Hematopoietic multipotent progenitor cell treated with erythropoietin and hydrocortisone succinate and interleukin-3 and kit ligand, for 8 days (in vitro differentiated cells): Measurements from ENCODE around the gene EPHB6.

ENCODE experiments used
- DNase-seq: peaks from one replicate; pipeline ENCODE4 v3.0.0-alpha.2; 2015

The EPHB6 gene

GRCh38 chr7:142836426-142836825, 18.4 kb upstream of the EPHB6 start:
- no peak for DNase-seq

- DNase-seq = peak; percentile 99
Measured at GRCh38 chr7:142838461-142839213, 16.2 kb upstream of the EPHB6 start.

DNA sequence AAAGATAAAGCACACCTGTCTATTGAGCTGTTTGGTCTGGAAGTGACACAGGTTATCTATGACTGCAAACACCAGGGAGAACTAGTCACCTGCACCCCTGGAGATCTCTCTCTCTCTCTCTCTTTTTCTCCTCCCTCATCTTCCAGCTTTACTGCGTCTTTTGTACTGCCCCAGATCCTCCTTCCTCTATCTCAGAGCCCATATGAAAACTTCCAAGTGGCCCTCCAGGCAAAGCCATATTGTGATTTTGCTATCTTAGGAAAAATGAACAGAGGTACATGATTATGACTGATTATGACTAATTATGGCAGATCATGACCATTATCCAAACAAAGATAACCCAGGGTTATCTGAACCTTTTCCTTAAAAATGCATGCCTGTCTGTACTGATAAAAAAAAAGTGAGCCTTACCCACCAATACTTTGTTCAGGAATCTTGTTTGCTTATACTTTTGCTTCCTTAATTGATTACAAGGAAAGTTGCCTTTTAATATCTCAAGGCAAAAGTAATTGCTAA, 12.6 kb upstream of the EPHB6 start:
- peak; percentile 48 for DNase-seq

GRCh38 chr7:142847353-142847752, 7.5 kb upstream of the EPHB6 start:
- no peak for DNase-seq

GRCh38 chr7:142851269-142851668, 3.6 kb upstream of the EPHB6 start:
- no peak for DNase-seq

- DNase-seq = no peak
Measured at GRCh38 chr7:142851919-142852318, 3.0 kb upstream of the EPHB6 start.

DNA sequence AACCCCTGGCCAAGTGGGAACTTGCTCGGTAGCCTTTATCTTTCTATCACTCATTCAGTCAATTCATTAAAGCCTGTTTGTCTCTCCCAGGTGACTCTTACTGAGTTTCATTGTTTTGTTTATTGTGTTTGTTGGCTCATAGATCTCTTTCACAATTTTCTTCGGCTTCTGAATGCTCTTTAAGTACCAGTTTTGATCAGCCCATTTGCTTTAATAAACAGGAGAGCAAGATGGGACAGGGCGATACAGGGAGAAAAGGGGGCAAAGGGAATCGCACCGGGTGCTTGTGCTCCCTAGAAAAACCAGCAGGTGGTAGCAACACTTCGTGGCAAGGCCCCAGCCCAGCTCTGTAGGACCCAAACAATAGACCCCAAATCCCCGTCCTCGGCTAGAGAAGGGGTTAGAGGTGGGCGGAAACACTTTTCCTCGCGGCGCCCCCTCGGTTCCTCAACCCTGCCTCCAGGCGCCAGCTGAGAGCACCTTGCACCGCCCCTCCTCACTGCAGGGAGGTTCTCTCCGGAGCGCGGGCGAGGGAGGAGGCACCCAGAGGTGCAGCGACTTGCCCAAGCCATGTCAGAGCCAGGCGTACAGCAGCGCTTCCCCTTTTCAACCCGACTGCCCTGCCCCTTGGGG, 1.0 kb upstream of the EPHB6 start:
- DNase-seq = peak; percentile 85

- DNase-seq = no peak
Measured at GRCh38 chr7:142855114-142855743, 353 bp downstream of the EPHB6 start.

GRCh38 chr7:142855756-142856564, 1.1 kb downstream of the EPHB6 start:
- no peak for DNase-seq

DNA sequence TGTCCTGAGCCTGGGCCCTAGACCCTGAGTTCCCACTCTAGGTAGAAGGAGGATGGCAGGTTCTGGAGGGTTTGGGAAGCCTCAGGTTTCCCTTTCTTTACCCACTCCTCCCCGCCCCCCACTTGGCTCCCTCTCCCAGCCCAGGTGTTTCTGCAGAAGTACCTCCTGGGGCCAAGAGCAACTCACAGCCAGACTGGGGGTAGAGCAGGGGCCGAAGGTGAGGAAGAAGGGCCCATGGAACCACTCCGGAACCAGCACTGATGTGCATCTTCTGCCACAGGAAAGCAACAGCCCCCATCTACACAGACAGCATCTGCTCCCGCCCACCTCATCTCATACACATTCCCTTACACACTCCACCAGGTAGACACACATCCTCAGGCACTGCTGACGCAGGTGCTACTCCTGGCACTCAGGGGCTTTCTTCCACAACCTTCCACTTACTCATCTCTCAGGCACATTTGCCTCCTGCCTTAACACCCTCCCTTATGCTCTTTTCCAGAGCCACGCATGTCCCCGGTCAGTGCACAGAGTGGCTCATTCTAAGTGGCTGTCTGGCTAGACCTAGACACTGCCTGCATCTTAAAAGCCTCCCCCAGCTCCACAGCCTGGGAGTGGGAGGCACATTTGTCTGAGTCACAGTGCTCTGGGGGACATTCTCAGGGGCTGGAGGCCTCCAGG, 1.8 kb downstream of the EPHB6 start:
- DNase-seq = no peak

DNA sequence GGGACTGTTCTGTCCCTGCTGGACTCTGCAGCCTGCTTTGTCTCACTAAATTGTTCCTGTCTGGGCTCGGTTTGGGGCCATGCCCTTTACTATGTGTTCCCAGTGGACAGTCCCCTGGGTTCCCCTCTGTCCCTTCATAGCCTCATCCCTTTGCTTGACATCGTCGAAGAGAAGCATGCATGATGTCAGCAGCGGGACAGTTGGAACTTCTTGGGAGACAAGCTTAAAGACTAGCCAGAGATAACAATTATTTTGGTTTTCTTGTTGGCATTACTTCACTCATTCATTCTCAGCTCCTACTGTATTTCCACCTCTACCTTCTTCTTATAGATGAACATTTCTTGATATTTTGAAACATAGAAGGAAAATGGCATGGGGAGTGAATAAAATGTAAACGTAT, 2.7 kb downstream of the EPHB6 start:
- DNase-seq = no peak

GRCh38 chr7:142859411-142859810, 4.5 kb downstream of the EPHB6 start:
- no peak for DNase-seq

DNA sequence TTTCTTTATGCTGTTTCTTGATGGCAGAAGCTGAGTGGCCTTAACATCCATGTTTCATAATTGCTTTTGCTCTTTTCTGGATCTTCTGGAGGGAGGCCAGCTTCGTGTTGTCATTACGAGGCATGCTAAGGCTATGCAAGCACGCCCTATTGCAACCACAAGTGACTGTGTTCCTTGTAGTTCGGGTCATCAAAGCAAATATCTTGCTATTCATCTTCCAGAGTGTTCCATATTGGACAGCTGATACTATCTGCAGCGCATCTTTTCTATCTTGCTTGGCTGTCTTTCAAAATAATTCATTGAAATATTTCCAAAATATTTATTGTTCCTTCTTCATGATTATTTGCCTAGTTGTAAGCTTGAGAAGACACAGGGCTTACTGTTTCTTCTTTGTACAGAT, 5.0 kb downstream of the EPHB6 start:
- DNase-seq = peak; percentile 30

DNA sequence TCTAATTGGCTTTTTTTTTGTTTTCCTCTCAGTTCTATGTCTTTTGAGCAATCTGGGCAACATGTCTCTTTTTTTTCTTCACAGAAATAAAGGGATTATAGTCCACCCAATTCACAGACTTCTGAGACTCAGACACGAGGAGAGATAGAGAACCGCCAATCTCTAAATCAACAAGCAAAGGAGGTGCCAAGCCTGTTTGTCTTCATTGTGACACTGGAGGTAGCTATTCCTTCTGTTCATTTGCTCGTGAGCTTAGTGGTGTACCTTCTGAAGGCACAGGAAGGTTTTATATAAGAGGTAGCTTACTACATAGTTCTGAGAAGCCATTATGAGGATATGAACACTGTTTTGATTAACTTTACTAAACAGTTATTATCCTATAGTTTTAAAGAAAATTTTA, 6.1 kb downstream of the EPHB6 start:
- no peak for DNase-seq

DNA sequence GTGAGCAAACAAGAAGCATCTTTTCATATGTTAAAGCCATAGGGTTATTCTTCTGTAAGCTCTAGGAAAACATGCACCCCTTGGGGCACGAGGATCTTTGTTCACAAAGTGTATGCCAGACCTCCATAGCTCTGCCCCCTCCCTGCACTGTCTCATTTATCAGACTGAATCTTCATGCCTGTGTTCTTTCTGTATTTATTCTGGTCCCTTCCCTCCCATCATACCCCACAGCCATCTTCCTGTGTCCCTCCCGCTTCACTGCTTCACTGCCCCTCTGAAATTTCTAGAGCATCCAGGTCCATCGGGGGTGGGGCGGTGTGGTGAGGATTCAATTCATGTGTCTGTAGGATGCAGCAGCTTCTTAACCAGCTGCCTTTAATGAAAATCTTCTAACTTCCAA, 7.5 kb downstream of the EPHB6 start:
- no peak for DNase-seq

- no peak for DNase-seq
Measured at GRCh38 chr7:142862786-142863400, 8.0 kb downstream of the EPHB6 start.

DNA sequence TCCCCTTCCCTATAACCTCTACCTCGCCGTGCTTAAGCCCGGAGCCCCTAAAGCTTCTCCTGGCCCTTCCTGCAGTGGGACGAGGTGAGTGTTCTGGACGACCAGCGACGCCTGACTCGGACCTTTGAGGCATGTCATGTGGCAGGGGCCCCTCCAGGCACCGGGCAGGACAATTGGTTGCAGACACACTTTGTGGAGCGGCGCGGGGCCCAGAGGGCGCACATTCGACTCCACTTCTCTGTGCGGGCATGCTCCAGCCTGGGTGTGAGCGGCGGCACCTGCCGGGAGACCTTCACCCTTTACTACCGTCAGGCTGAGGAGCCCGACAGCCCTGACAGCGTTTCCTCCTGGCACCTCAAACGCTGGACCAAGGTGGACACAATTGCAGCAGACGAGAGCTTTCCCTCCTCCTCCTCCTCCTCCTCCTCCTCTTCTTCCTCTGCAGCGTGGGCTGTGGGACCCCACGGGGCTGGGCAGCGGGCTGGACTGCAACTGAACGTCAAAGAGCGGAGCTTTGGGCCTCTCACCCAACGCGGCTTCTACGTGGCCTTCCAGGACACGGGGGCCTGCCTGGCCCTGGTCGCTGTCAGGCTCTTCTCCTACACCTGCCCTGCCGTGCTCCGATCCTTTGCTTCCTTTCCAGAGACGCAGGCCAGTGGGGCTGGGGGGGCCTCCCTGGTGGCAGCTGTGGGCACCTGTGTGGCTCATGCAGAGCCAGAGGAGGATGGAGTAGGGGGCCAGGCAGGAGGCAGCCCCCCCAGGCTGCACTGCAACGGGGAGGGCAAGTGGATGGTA, 9.2 kb downstream of the EPHB6 start:
- no peak for DNase-seq

GRCh38 chr7:142864980-142865747, 10.3 kb downstream of the EPHB6 start:
- DNase-seq = no peak

- no peak for DNase-seq
Measured at GRCh38 chr7:142865766-142866165, 10.9 kb downstream of the EPHB6 start.

- DNase-seq = peak; percentile 44
Measured at GRCh38 chr7:142866361-142867096, 11.7 kb downstream of the EPHB6 start.
